Measurements from ENCODE around the gene FBXO21.

GRCh38 chr12:117172168-117172567 lies 18.1 kb downstream of the FBXO21 start:
- TF ChIP-seq, protein P1, sequence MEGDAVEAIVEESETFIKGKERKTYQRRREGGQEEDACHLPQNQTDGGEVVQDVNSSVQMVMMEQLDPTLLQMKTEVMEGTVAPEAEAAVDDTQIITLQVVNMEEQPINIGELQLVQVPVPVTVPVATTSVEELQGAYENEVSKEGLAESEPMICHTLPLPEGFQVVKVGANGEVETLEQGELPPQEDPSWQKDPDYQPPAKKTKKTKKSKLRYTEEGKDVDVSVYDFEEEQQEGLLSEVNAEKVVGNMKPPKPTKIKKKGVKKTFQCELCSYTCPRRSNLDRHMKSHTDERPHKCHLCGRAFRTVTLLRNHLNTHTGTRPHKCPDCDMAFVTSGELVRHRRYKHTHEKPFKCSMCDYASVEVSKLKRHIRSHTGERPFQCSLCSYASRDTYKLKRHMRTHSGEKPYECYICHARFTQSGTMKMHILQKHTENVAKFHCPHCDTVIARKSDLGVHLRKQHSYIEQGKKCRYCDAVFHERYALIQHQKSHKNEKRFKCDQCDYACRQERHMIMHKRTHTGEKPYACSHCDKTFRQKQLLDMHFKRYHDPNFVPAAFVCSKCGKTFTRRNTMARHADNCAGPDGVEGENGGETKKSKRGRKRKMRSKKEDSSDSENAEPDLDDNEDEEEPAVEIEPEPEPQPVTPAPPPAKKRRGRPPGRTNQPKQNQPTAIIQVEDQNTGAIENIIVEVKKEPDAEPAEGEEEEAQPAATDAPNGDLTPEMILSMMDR (conservative IDR thresholded peaks at IDR 0.05; ENCODE audit: low read depth, low read length) = no peak
- TF ChIP-seq EZH2 (IDR thresholded peaks at IDR 0.05; ENCODE audit: low read length, unreplicated experiment) = no peak
- TF ChIP-seq EZH2phosphoT487 (IDR thresholded peaks at IDR 0.05; ENCODE audit: borderline replicate concordance, low read length) = no peak
